ENCODE measurements around the gene TSHZ3.

DNA sequence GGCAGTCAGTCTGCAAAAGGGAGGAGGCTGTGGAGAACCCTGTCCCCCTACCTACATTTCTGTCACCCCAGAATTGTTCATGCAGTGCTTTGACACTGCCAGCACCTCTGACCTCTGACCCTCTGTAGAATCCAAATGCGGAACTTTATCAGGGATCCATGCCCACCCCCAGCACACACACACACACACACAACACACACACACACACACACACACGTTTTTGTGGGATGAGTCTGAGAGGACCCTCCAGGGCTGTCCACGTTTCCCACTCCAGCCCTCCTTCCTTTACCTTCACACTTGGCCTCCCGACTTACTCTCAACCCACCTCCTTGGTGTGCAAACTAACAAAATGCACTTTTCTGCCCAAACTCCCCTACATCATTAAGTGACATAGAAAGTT lies 42.3 kb upstream of the TSHZ3 start:
- TF ChIP-seq, protein P1, sequence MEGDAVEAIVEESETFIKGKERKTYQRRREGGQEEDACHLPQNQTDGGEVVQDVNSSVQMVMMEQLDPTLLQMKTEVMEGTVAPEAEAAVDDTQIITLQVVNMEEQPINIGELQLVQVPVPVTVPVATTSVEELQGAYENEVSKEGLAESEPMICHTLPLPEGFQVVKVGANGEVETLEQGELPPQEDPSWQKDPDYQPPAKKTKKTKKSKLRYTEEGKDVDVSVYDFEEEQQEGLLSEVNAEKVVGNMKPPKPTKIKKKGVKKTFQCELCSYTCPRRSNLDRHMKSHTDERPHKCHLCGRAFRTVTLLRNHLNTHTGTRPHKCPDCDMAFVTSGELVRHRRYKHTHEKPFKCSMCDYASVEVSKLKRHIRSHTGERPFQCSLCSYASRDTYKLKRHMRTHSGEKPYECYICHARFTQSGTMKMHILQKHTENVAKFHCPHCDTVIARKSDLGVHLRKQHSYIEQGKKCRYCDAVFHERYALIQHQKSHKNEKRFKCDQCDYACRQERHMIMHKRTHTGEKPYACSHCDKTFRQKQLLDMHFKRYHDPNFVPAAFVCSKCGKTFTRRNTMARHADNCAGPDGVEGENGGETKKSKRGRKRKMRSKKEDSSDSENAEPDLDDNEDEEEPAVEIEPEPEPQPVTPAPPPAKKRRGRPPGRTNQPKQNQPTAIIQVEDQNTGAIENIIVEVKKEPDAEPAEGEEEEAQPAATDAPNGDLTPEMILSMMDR (IDR thresholded peaks at IDR 0.05) = no peak
- no peak for TF ChIP-seq EP300 (IDR thresholded peaks at IDR 0.05)
- no peak for TF ChIP-seq POLR2A (IDR thresholded peaks at IDR 0.05)
